Articular chondrocyte of knee joint (primary cell): ENCODE data around the gene RSPH1. TPM values are rescaled to one million over a fixed set of nuclear protein-coding genes. Genes with fewer than 3 reads are reported as not detected.

Experiments
- total RNA-seq: library from RNA; depleted of rRNA; stranded (reverse); fragments of >200 nt; gene quantifications from 2 replicates; pipeline ENCODE4 v1.2.3, GENCODE V29; 2012

The RSPH1 gene
- 0.26 and 0.76 TPM in 2 replicates for total RNA-seq

DNA sequence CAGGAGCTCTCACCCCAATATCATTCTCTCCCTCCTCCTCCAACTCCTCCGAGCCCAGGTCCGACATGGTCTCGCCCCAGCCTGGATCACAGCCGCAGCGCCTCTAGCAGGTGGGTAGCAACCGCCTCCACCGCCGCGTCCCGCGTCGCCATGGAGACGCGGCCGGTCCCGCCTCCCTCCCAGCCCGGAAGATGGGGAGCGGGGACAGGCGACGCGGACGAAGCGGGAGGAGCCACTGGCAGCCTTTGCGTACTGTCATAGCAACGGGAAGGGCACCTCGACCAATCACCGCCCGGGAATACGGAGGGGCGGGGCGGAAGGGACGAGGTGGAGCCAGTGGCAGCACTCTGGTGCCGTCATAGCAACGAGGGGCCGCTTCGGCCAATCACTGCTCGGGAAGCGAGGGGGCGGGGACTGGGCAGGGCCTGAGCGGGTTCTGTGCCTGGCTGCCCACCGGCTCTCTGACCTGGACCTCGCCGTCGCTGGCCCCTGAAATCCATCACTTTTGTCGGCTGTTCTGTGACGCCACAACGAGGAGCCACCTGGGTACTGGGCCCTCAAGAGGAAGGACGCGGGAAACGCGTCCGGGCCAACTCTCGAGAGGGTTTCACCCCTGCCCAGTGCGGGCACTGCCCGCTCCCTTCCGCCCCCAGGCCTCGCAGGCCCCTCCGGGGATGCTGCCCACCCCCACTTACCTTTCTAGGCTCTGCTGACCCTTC, at the start of gene RSPH1:
Gene RSPH1 (minus strand): TSS at position 105 of the 719 bp plus-strand sequence. CDS start 38 bp downstream, at position 67.

DNA sequence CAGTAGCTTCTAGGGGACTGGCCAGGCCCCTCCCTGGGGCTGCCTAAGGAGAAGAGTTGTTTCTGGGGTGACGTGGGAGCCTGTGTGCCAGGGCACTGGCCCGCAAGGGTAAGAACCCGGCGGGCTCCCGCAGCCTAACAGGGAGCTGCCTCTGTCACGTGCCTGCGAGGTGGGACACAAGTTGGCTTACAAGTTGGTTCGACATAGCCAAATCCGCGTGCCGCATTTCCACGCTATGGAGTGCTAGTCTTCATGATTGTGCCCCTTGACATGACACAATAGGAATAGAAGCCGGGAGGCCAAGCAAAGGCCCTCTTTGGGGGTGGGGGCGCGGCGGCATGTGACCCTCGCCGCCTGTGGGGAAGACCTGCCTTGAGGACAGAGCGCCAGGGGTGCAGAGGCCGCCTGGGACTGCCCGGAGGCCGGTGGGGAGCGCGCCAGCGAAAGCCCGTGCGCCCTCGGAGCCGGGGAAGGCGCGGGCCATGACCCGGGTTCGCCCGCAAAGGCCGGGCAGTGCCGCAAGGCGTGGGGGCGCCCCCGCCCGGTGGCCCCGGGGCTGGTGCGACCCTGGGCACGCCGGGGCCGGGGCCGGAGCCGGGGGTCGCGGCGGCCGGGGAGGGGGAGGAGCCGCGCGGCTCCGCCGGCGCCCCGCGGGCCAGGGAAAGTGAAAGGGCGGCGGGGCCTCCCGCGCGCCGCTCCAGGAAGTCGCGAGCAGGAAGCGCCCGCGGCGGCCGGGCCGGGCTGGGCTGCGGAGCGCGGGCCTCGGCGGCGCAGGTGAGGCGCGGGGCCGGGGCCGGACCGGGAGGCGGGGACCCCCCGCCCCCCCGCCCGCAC, 17.3 kb upstream of the RSPH1 start, which contains the start of gene SLC37A1:
Gene SLC37A1 (plus strand): TSS at position 702 of the 834 bp plus-strand sequence. CDS start 4,603 bp downstream, outside the sequence.

Other genes with a start within 250 kb of the RSPH1 start
- gene TFF3, start 180.8 kb downstream of the RSPH1 start, total RNA-seq = not detected in 2 replicates
- gene TFF2, start 145.2 kb downstream of the RSPH1 start, total RNA-seq = not detected in 2 replicates
- gene TFF1, start 129.7 kb downstream of the RSPH1 start, total RNA-seq = 0.65 TPM in 1 of 2 replicates, not detected in the other
- gene TMPRSS3, start 100.2 kb downstream of the RSPH1 start, total RNA-seq = not detected in 2 replicates
- not detected in 2 replicates for gene UBASH3A, start 92.3 kb downstream of the RSPH1 start, total RNA-seq
- gene SLC37A1, start 17.6 kb upstream of the RSPH1 start, total RNA-seq = 2.5 and 3.9 TPM in 2 replicates
- gene PDE9A, start 157.4 kb upstream of the RSPH1 start, total RNA-seq = not detected in 2 replicates